Measurements from ENCODE around the gene AGER.

Gene AGER

GRCh38 chr6:32184084-32184640 is at the start of gene AGER:
TSS of gene AGER (minus strand) at chr6:32184253. CDS start at chr6:32184222, 31 bp downstream.
- DNase-seq (ENCODE audit: extremely low read depth, low read depth): no peak
- no peak for TF ChIP-seq CTCF (IDR thresholded peaks at IDR 0.05; ENCODE audit: low read depth, low read length)

- DNase-seq (ENCODE audit: extremely low read depth, low read depth): no peak
- TF ChIP-seq CTCF (IDR thresholded peaks at IDR 0.05; ENCODE audit: low read depth, low read length): no peak
These were observed 42.4 kb upstream of the AGER start for GRCh38 chr6:32226434-32226833.

- DNase-seq (ENCODE audit: extremely low read depth, low read depth): no peak
- no peak for TF ChIP-seq CTCF (IDR thresholded peaks at IDR 0.05; ENCODE audit: low read depth, low read length)
These were observed 40.6 kb upstream of the AGER start for GRCh38 chr6:32224696-32225095.

GRCh38 chr6:32223258-32224235 is 39.5 kb upstream of the AGER start, which contains the start of gene NOTCH4:
TSS of gene NOTCH4 (minus strand) at chr6:32224067. CDS start at chr6:32223928, 139 bp downstream.
- TF ChIP-seq CTCF (IDR thresholded peaks at IDR 0.05; ENCODE audit: low read depth, low read length): no peak
- DNase-seq (ENCODE audit: extremely low read depth, low read depth): no peak

GRCh38 chr6:32222333-32223230 is 38.5 kb upstream of the AGER start:
- no peak for DNase-seq (ENCODE audit: extremely low read depth, low read depth)
- TF ChIP-seq CTCF (IDR thresholded peaks at IDR 0.05; ENCODE audit: low read depth, low read length): no peak

- no peak for DNase-seq (ENCODE audit: extremely low read depth, low read depth)
- no peak for TF ChIP-seq CTCF (IDR thresholded peaks at IDR 0.05; ENCODE audit: low read depth, low read length)
These were observed 36.0 kb upstream of the AGER start for GRCh38 chr6:32220021-32220420.

Data from AG09319 (cell line).